Measurements from ENCODE around the gene G6PC2.
"Not testable (repeated sequence)": the region's sequence is repeated elsewhere in the genome, so short reads cannot be mapped to it uniquely, and the experiment has no call there.

The G6PC2 gene

GRCh38 chr2:168901003-168901402, at the start of gene G6PC2:
TSS of gene G6PC2 (plus strand) at chr2:168901291. CDS start at chr2:168901332, 41 bp downstream.
- DNase-seq, result no peak

- DNase-seq, result no peak
These were observed 49.3 kb upstream of the G6PC2 start for GRCh38 chr2:168851674-168852320.

- no peak for DNase-seq
These were observed 48.6 kb upstream of the G6PC2 start for GRCh38 chr2:168852481-168852880.

GRCh38 chr2:168853471-168853870, 47.6 kb upstream of the G6PC2 start:
- no peak for DNase-seq

GRCh38 chr2:168854651-168855050, 46.4 kb upstream of the G6PC2 start:
- no peak for DNase-seq

GRCh38 chr2:168855601-168856000, 45.5 kb upstream of the G6PC2 start:
- DNase-seq, result no peak

- no peak for DNase-seq
These were observed 42.9 kb upstream of the G6PC2 start for GRCh38 chr2:168858146-168858545.

GRCh38 chr2:168867164-168867563, 33.9 kb upstream of the G6PC2 start:
- DNase-seq, result not testable (repeated sequence)

- not testable (repeated sequence) for DNase-seq
These were observed 30.7 kb upstream of the G6PC2 start for GRCh38 chr2:168870369-168870768.

GRCh38 chr2:168870824-168871223, 30.3 kb upstream of the G6PC2 start:
- not testable (repeated sequence) for DNase-seq

GRCh38 chr2:168874368-168875054, 26.6 kb upstream of the G6PC2 start:
- no peak for DNase-seq

- DNase-seq, result not testable (repeated sequence)
These were observed 18.9 kb upstream of the G6PC2 start for GRCh38 chr2:168882163-168882562.

GRCh38 chr2:168884975-168885374, 16.1 kb upstream of the G6PC2 start:
- peak; percentile 3 for DNase-seq

- DNase-seq, result no peak
These were observed 11.5 kb upstream of the G6PC2 start for GRCh38 chr2:168889635-168890005.

- peak; percentile 90 for DNase-seq
These were observed 10.9 kb upstream of the G6PC2 start, which contains the start of gene SPC25 for GRCh38 chr2:168890006-168890782. TSS of gene SPC25 (minus strand) at chr2:168890430. CDS start at chr2:168889519, 911 bp downstream.

GRCh38 chr2:168892327-168892726, 8.8 kb upstream of the G6PC2 start:
- no peak for DNase-seq

GRCh38 chr2:168894101-168894500, 7.0 kb upstream of the G6PC2 start:
- no peak for DNase-seq

- no peak for DNase-seq
These were observed 6.4 kb upstream of the G6PC2 start for GRCh38 chr2:168894720-168895119.

- DNase-seq, result no peak
These were observed 5.3 kb upstream of the G6PC2 start for GRCh38 chr2:168895771-168896170.

GRCh38 chr2:168896783-168897182, 4.3 kb upstream of the G6PC2 start:
- DNase-seq, result no peak

- DNase-seq, result no peak
These were observed 3.6 kb upstream of the G6PC2 start for GRCh38 chr2:168897449-168897848.

GRCh38 chr2:168903888-168904287, 2.8 kb downstream of the G6PC2 start:
- DNase-seq, result no peak

- DNase-seq, result no peak
These were observed 3.3 kb downstream of the G6PC2 start for GRCh38 chr2:168904358-168904757.

All from stimulated activated CD4-positive, alpha-beta T cell treated with anti-CD3 and anti-CD28 coated beads, Interleukin-1b, Interleukin-23, amount 100 ng/mL, for 48 hours (primary cell).